Fibroblast of lung (primary cell): ENCODE results near the gene CGRRF1. TPM values are rescaled to one million over a fixed set of nuclear protein-coding genes. Genes with fewer than 3 reads are reported as not detected.

ENCODE experiments used
- DNase-seq, 2 donors: peaks; one replicate each; pipeline versions ENCODE4 v3.0.0 to v3.0.0-alpha.2; 2010; ENCODE audit warnings: low read depth in 2 of 2
- H2AFZ ChIP-seq: 2 replicates; pipeline ENCODE4 v1.5.1; 2012; ENCODE audit warnings: low read length, control low read depth, inconsistent platforms
- H3K27ac ChIP-seq: 2 replicates; pipeline ENCODE4 v1.5.1; 2011; ENCODE audit warnings: low read length, control low read depth; ENCODE audit not compliant: insufficient read depth
- H3K27me3 ChIP-seq: 2 replicates; pipeline ENCODE4 v1.5.1; 2011; ENCODE audit warnings: mild to moderate bottlenecking, low read length; ENCODE audit not compliant: control insufficient read depth, insufficient read depth
- H3K36me3 ChIP-seq: 2 replicates; pipeline ENCODE4 v1.5.1; 2011; ENCODE audit warnings: low read length; ENCODE audit not compliant: control insufficient read depth, insufficient read depth
- H3K4me1 ChIP-seq: 2 replicates; pipeline ENCODE4 v1.5.1; 2011; ENCODE audit warnings: low read length; ENCODE audit not compliant: control insufficient read depth, insufficient read depth; ENCODE audit errors: extremely low read depth
- H3K4me2 ChIP-seq: 2 replicates; pipeline ENCODE4 v1.5.1; 2011; ENCODE audit warnings: low read length, control low read depth; ENCODE audit not compliant: insufficient read depth; ENCODE audit errors: extremely low read depth
- H3K4me3 ChIP-seq, 4 experiments: fragments of 200-600 bp in 1 of 4; sonication (generic) in 1 of 4; replicated peaks in 1 of 4; 2 replicates each; pipeline ENCODE4 v1.5.1; 2011 to 2016; ENCODE audit warnings: low read length in 4 of 4, low read depth in 3 of 4, mild to moderate bottlenecking in 3 of 4, control low read depth in 2 of 4, inconsistent platforms in 1 of 4, mixed read lengths in 1 of 4; ENCODE audit not compliant: insufficient read depth in 1 of 4; ENCODE audit errors: control extremely low read depth in 1 of 4
- H3K79me2 ChIP-seq: 2 replicates; pipeline ENCODE4 v1.5.1; 2012; ENCODE audit warnings: mild to moderate bottlenecking, low read length, inconsistent platforms; ENCODE audit not compliant: control insufficient read depth, insufficient read depth
- H3K9ac ChIP-seq: 2 replicates; pipeline ENCODE4 v1.5.1; 2011; ENCODE audit warnings: mild to moderate bottlenecking, low read length, control low read depth; ENCODE audit not compliant: insufficient read depth
- H3K9me3 ChIP-seq: 2 replicates; pipeline ENCODE4 v1.5.1; 2012; ENCODE audit warnings: low read depth, low read length; ENCODE audit not compliant: control insufficient read depth, insufficient read depth
- H4K20me1 ChIP-seq: 2 replicates; pipeline ENCODE4 v1.5.1; 2011; ENCODE audit warnings: low read length; ENCODE audit not compliant: control insufficient read depth, insufficient read depth; ENCODE audit errors: extremely low read depth
- EZH2 ChIP-seq: IDR thresholded peaks from 2 replicates; pipeline ENCODE4 v1.5.1; 2012; ENCODE audit warnings: low read length, control low read depth, mild to moderate bottlenecking; ENCODE audit errors: missing control alignments
- polyA plus RNA-seq, 2 donors: library from polyadenylated mRNA; depleted of rRNA in 1 of 2; stranded (reverse) in 1 of 2; unstranded in 1 of 2; fragments of >200 nt; gene quantifications; 2 replicates each; pipeline ENCODE4 v1.2.1, GENCODE V29; 2011 to 2012; ENCODE audit warnings: missing spikeins in 1 of 2
- total RNA-seq: library from RNA; depleted of rRNA; stranded (reverse); fragments of >200 nt; gene quantifications from 2 replicates; pipeline ENCODE4 v1.2.1, GENCODE V29; 2014
- TF ChIP-seq, protein P1 (sequence below), 2 donors: IDR thresholded peaks in 1 of 2; conservative IDR thresholded peaks in 1 of 2; 1 replicate in 1 of 2; 2 replicates in 1 of 2; pipeline ENCODE4 v1.5.1; 2011 to 2012; ENCODE audit warnings: low read length in 2 of 2, control low read depth in 1 of 2, inconsistent platforms in 1 of 2, low read depth in 1 of 2, mild to moderate bottlenecking in 1 of 2

CGRRF1 gene
- total and polyA plus RNA-seq, 2 donors (not counting 1 experiment from before 2014, with no cell fraction given) = 15.8 to 23.0 TPM

DNA sequence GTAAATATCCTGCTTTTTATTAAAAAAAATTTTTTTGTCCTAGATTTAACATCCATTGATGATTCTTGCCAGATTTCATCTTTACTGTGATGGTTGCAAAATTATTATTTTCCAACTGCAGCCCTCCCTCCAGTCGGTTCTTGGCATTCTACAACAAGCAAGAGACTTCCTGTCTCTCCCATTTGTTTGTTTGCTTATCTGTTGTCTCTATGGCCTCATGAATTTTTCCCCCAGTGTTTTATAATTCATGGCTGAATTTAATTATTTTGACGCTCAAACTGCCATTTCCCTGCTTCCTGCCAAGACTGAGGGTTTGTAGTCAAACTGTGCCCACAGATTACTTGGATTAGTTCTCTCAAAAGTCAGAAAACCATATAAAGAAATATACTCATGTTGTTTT, 25.9 kb downstream of the CGRRF1 start:
- no peaks in the 10 kb centered on the region for H3K79me2 ChIP-seq
- H4K20me1 ChIP-seq = no peaks in the 10 kb centered on the region
- no peaks in the 10 kb centered on the region for H3K4me1 ChIP-seq
- TF ChIP-seq, protein P1, sequence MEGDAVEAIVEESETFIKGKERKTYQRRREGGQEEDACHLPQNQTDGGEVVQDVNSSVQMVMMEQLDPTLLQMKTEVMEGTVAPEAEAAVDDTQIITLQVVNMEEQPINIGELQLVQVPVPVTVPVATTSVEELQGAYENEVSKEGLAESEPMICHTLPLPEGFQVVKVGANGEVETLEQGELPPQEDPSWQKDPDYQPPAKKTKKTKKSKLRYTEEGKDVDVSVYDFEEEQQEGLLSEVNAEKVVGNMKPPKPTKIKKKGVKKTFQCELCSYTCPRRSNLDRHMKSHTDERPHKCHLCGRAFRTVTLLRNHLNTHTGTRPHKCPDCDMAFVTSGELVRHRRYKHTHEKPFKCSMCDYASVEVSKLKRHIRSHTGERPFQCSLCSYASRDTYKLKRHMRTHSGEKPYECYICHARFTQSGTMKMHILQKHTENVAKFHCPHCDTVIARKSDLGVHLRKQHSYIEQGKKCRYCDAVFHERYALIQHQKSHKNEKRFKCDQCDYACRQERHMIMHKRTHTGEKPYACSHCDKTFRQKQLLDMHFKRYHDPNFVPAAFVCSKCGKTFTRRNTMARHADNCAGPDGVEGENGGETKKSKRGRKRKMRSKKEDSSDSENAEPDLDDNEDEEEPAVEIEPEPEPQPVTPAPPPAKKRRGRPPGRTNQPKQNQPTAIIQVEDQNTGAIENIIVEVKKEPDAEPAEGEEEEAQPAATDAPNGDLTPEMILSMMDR (conservative IDR thresholded peaks at IDR 0.05 in 1 of 2, IDR thresholded peaks at IDR 0.05 in 1 of 2; ENCODE audit: low read depth in 1 of 2, low read length in 2 of 2) = no peak
- TF ChIP-seq EZH2 = no peak
- H3K4me2 ChIP-seq = no peak overlapping the region
- H3K36me3 ChIP-seq = peaks cover 1% of the 10 kb centered on the region
- H3K9ac ChIP-seq = no peak overlapping the region
- no peaks in the 10 kb centered on the region for H3K27me3 ChIP-seq
- no peak for DNase-seq
- H2AFZ ChIP-seq = no peak overlapping the region
- no peak overlapping the region for H3K27ac ChIP-seq
- no peaks in the 10 kb centered on the region for H3K9me3 ChIP-seq
- H3K4me3 ChIP-seq = no peak overlapping the region

DNA sequence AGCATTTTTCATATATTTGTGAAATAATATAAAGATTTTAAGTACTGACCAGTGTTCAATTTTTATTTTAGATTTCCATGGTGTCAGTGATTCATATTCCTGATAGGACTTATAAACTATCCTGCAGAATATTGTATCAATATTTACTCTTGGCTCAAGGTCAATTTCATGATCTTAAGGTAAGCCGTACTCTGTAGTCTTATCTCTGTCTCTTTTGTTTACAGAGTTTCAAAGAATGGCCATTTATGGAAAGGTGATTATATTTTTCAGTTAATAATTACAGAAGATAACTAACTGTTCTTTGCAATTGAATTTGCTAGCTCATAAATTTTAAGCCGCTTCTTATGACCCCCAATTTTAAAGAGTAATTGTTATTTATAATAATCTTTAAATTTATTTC, 27.9 kb downstream of the CGRRF1 start:
- H2AFZ ChIP-seq = no peak overlapping the region
- H3K27me3 ChIP-seq = no peaks in the 10 kb centered on the region
- TF ChIP-seq, protein P1 (conservative IDR thresholded peaks at IDR 0.05 in 1 of 2, IDR thresholded peaks at IDR 0.05 in 1 of 2; ENCODE audit: low read depth in 1 of 2, low read length in 2 of 2) = no peak
- no peak for TF ChIP-seq EZH2
- no peak for DNase-seq
- H4K20me1 ChIP-seq = no peaks in the 10 kb centered on the region
- H3K27ac ChIP-seq = no peak overlapping the region
- no peaks in the 10 kb centered on the region for H3K4me1 ChIP-seq
- peaks cover 1% of the 10 kb centered on the region for H3K36me3 ChIP-seq
- no peaks in the 10 kb centered on the region for H3K9me3 ChIP-seq
- no peak overlapping the region for H3K4me2 ChIP-seq
- H3K4me3 ChIP-seq = no peak overlapping the region
- H3K79me2 ChIP-seq = no peaks in the 10 kb centered on the region
- H3K9ac ChIP-seq = no peak overlapping the region

DNA sequence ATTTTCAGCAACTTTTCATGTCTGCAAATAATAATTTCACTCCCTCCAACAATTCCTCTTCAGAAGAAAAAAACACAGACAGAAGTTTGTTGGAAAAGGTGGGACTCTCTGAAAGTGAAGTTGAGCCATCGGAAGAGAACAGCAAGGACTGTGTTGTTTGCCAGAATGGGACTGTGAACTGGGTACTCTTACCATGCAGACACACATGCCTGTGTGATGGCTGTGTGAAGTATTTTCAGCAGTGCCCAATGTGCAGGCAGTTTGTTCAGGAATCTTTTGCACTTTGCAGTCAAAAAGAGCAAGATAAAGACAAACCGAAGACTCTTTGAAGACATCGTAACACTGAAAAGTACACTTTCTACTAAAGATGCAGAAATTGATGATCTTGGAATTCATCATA, 28.3 kb downstream of the CGRRF1 start:
- Histone ChIP-seq H3K9me3 (no peaks in the 10 kb centered on the region), H3K4me2 (no peak overlapping the region), H3K36me3 (peaks cover 1% of the 10 kb centered on the region), H4K20me1 (no peaks in the 10 kb centered on the region), H3K79me2 (no peaks in the 10 kb centered on the region), H3K9ac (no peak overlapping the region), H3K27me3 (no peaks in the 10 kb centered on the region), H3K27ac (no peak overlapping the region), H3K4me1 (no peaks in the 10 kb centered on the region), H3K4me3 (no peak overlapping the region), H2AFZ (no peak overlapping the region)
- TF ChIP-seq EZH2 = no peak
- TF ChIP-seq, protein P1 (conservative IDR thresholded peaks at IDR 0.05 in 1 of 2, IDR thresholded peaks at IDR 0.05 in 1 of 2; ENCODE audit: low read depth in 1 of 2, low read length in 2 of 2) = no peak
- no peak for DNase-seq
